GM12874 (cell line): ENCODE results near the gene ILRUN.

Source experiments
- CTCF ChIP-seq: IDR thresholded peaks from 2 replicates; pipeline ENCODE4 v1.5.1; 2011; ENCODE audit warnings: low read depth, mild to moderate bottlenecking, control low read depth, low read length, moderate library complexity; ENCODE audit not compliant: insufficient read depth

ILRUN gene

GRCh38 chr6:34692280-34692679, 4.3 kb downstream of the ILRUN start:
- TF ChIP-seq CTCF = no peak

- no peak for TF ChIP-seq CTCF
Measured at GRCh38 chr6:34689742-34690141, 6.8 kb downstream of the ILRUN start.

- no peak for TF ChIP-seq CTCF
Measured at GRCh38 chr6:34688956-34689355, 7.6 kb downstream of the ILRUN start.

GRCh38 chr6:34684919-34685318, 11.6 kb downstream of the ILRUN start:
- TF ChIP-seq CTCF = no peak

GRCh38 chr6:34684364-34684763, 12.2 kb downstream of the ILRUN start:
- no peak for TF ChIP-seq CTCF

GRCh38 chr6:34680802-34681515, 15.6 kb downstream of the ILRUN start:
- TF ChIP-seq CTCF = no peak

DNA sequence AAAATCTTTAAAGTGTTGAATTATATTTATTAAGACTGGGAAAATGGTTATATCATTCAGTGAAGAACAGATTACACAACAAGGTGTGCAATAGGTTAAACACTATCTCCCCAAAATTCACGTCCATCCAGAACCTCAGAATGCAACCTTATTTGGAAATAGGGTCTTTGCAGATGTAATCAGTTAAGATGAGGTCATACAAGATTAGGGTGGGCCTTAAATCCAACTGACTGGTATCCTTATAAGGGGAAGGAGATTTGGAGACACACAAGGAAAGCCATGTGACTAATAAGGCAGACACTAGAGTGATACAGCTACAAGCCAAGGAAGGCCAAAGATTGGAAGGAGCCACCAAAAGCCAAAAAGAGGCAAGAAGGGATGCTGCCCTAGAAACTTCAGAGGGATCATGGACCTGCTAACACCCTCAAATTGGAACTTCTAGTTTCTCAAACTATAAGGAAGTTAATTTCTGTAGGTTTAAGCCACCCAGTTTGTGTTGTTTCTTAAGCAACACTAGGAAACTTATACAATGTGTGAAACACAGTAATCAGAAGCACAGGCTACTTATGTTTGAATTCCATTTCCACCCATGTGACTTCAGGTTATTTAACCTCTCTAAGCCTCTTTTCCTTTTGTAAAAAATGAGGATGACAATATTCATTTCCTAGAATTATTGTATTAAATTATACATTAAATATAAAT, 16.9 kb downstream of the ILRUN start:
- no peak for TF ChIP-seq CTCF
